Effector CD8-positive, alpha-beta T cell (primary cell): ENCODE results near the gene CHD3.
"Not testable (repeated sequence)": the region's sequence is repeated elsewhere in the genome, so short reads cannot be mapped to it uniquely, and the experiment has no call there.

ENCODE experiments used
- DNase-seq: peaks from one replicate; lab custom pipeline; 2025; lab: John Stamatoyannopoulos, UW

The CHD3 gene

DNA sequence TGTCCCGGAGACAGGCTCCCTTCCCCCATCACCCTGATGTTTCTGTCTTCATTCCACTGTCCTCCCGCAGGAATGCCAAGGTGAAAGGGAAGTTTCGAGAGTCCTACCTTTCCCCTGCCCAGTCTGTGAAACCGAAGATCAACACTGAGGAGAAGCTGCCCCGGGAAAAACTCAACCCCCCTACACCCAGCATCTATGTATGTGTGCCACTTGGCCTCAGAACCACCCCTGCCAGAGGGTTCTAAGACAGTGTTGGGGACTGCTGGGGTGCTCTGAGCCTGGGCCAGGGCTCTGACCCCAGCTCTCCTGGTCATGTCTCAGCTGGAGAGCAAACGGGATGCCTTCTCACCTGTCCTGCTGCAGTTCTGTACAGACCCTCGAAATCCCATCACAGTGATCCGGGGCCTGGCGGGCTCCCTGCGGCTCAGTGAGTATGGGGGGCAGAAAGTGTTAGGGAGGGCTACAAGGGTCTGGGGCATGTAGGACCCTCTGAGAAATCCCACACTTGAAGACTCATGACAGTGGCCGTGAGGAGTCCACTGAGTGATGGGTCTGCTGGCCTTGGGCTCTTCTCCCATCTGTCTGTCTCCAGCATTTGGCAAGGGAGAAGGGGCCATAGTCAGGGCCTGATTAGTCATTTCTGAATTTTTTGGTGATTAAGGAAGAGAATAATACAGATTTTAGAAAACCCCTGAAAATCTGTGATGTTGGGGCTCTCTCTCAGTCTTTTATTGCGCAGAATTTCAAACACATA is 38.7 kb upstream of the CHD3 start:
- no peak for DNase-seq

DNA sequence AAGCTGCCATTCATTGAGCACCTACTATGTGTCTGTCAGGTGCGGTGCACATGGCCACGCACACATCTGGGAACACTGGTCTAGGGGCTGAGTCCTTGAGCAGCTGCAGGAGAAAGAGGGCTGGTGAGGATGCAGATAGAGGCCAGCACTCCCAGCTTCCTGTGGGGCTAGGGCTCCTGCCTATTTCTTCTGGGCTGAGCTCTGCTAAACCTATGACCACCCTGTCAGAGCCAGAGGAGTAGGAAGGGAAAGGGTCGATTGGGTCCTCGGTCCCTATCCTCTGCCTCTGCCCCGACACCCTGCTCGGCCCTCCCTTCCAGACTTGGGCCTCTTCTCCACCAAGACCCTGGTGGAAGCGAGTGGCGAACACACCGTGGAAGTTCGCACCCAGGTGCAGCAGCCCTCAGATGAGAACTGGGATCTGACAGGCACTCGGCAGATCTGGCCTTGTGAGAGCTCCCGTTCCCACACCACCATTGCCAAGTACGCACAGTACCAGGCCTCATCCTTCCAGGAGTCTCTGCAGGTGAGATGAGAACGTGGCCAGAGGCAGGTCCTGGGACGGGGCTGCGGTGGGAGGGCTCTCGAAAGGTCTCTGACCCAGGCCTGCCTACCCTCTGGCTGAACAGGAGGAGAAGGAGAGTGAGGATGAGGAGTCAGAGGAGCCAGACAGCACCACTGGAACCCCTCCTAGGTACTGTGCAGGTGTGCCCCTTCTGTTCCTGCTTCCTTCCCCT is 37.7 kb upstream of the CHD3 start:
- DNase-seq: no peak

DNA sequence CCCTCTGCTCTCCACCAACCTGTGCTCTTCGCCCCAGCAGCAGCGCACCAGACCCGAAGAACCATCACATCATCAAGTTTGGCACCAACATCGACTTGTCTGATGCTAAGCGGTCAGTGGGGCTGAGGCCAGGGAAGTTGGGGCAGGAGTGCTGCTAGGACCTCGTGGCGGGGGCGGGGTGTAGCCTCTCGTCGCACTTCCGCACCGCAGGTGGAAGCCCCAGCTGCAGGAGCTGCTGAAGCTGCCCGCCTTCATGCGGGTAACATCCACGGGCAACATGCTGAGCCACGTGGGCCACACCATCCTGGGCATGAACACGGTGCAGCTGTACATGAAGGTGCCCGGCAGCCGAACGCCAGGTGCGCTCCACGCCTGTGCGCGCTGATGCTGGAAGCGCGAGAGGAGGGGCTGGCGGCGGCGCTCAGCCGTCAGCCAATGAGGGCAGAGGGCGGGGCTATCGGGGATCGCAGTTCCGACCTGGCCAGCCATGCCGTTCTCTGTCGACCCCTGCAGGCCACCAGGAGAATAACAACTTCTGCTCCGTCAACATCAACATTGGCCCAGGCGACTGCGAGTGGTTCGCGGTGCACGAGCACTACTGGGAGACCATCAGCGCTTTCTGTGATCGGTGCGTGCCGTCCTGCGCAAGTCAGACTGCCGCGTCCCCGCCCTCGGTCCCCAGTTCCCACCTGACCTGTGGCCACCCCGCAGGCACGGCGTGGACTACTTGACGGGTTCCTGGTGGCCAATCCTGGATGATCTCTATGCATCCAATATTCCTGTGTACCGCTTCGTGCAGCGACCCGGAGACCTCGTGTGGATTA is 36.9 kb upstream of the CHD3 start:
- peak; percentile 85 for DNase-seq

DNA sequence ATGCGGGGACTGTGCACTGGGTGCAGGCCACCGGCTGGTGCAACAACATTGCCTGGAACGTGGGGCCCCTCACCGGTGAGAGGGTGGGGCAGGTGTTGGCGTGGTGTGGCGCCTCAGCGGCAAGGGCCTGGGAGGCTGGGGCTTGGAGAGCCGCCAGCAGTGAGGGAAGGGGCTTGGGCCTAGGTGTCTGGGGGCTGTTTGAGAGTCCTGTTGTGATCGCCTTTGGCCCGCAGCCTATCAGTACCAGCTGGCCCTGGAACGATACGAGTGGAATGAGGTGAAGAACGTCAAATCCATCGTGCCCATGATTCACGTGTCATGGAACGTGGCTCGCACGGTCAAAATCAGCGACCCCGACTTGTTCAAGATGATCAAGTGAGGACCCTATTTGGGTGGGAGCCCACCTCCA is 36.3 kb upstream of the CHD3 start:
- DNase-seq: no peak

DNA sequence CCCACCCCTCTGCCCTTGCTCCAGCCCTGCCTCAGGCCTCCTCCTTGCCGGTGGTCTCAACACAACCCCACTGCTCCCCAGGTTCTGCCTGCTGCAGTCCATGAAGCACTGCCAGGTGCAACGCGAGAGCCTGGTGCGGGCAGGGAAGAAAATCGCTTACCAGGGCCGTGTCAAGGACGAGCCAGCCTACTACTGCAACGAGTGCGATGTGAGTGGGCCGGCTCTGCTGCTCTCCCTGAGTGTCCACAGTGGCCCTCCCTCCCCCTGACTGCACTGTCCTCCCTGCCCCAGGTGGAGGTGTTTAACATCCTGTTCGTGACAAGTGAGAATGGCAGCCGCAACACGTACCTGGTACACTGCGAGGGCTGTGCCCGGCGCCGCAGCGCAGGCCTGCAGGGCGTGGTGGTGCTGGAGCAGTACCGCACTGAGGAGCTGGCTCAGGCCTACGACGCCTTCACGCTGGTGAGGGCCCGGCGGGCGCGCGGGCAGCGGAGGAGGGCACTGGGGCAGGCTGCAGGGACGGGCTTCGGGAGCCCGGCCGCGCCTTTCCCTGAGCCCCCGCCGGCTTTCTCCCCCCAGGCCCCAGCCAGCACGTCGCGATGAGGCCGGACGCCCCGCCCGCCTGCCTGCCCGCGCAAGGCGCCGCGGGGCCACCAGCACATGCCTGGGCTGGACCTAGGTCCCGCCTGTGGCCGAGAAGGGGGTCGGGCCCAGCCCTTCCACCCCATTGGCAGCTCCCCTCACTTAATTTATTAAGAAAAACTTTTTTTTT is 35.5 kb upstream of the CHD3 start:
- DNase-seq: no peak

DNA sequence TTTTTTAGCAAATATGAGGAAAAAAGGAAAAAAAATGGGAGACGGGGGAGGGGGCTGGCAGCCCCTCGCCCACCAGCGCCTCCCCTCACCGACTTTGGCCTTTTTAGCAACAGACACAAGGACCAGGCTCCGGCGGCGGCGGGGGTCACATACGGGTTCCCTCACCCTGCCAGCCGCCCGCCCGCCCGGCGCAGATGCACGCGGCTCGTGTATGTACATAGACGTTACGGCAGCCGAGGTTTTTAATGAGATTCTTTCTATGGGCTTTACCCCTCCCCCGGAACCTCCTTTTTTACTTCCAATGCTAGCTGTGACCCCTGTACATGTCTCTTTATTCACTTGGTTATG is 34.9 kb upstream of the CHD3 start:
- no peak for DNase-seq

DNA sequence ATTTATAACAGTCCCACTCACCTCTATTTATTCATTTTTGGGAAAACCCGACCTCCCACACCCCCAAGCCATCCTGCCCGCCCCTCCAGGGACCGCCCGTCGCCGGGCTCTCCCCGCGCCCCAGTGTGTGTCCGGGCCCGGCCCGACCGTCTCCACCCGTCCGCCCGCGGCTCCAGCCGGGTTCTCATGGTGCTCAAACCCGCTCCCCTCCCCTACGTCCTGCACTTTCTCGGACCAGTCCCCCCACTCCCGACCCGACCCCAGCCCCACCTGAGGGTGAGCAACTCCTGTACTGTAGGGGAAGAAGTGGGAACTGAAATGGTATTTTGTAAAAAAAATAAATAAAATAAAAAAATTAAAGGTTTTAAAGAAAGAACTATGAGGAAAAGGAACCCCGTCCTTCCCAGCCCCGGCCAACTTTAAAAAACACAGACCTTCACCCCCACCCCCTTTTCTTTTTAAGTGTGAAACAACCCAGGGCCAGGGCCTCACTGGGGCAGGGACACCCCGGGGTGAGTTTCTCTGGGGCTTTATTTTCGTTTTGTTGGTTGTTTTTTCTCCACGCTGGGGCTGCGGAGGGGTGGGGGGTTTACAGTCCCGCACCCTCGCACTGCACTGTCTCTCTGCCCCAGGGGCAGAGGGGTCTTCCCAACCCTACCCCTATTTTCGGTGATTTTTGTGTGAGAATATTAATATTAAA is 34.4 kb upstream of the CHD3 start:
- no peak for DNase-seq

DNA sequence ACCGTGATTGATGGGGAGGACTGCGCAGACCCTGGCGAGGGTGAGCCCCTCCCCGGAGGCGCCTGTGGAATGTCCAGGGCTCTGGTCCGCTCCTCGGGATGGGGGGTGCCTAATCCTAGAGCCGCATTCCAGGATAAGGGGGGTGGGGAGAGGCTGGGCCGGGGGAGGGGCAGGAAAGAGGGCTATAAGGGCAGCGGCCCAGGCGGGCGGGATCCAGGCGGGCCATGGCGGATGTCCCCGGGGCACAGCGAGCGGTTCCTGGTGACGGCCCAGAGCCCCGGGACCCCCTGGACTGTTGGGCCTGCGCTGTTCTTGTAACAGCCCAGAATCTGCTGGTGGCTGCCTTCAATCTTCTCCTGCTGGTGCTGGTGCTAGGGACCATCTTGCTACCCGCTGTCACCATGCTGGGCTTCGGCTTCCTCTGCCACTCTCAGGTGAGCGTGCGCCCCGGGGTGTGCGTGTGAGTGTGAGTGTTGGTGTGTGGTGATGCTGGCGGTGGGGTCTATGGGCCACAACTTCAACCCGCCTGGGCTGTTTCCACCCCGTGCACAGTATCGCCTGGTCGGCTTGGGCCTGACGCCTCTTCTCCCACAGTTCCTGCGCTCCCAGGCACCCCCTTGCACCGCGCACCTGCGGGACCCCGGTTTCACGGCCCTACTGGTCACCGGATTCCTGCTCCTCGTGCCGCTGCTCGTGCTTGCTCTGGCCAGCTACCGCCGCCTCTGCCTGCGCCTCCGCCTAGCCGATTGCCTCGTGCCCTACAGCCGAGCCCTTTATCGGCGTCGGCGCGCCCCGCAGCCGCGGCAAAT is 33.5 kb upstream of the CHD3 start, which contains the start of gene TMEM88:
Gene TMEM88, plus strand, starts transcription at position 216 of the 809 bp plus-strand sequence. Its CDS starts 9 bp downstream, at position 225.
- no peak for DNase-seq

DNA sequence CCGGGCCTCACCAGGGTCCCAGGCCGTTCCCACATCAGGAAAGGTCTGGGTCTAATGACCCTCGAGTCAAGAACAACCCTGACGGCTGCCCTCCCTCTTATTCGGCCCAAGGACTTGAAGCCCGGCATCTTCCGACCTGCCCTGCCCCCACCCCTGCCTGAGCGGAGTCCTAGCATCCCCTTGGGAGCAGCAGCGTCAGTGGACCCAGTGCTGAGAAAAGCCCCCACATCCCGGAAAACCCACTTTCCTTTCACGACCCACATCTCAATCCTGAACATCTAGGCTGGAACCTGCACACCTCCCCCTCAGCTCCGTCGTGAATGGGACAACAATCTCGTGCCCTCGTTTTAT is 33.0 kb upstream of the CHD3 start:
- no peak for DNase-seq

DNA sequence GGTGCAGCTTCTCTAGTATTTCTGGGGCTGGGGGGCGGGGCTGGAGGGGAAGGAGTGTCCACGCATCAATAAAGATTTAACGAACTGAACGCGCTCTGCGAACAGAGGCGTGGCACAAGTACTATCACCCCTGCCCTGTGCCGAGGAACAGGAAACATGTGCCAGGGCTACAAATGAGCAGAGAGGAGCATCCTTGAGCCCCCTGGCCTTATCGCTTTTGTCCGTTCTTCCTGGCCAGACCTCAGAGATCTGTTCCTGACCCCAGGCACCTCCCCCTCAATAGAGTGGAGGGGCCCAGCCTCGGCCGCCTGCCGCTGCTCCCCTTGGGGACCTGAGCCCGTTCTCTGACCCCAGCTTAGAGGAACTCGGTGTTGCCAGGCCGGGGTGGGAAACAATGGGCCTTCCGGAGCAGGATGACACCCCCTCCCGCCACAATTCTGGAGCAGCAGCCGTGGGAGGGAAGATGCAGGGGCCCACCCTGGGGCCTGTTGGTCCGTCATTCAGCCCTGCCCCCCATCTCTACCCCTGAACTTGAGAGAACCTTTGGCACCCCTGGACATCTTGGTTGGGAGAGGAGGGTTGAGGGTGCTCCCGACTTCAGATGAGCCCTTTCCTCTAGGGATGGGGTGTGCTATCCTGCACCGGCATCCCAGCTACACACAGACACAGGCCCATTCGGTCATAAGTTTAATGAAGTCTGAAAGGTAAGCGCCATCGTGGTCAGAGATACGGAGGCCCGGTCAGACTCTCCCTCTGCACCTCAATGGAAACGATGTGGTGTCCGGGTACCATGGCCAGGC is 32.4 kb upstream of the CHD3 start:
- no peak for DNase-seq

DNA sequence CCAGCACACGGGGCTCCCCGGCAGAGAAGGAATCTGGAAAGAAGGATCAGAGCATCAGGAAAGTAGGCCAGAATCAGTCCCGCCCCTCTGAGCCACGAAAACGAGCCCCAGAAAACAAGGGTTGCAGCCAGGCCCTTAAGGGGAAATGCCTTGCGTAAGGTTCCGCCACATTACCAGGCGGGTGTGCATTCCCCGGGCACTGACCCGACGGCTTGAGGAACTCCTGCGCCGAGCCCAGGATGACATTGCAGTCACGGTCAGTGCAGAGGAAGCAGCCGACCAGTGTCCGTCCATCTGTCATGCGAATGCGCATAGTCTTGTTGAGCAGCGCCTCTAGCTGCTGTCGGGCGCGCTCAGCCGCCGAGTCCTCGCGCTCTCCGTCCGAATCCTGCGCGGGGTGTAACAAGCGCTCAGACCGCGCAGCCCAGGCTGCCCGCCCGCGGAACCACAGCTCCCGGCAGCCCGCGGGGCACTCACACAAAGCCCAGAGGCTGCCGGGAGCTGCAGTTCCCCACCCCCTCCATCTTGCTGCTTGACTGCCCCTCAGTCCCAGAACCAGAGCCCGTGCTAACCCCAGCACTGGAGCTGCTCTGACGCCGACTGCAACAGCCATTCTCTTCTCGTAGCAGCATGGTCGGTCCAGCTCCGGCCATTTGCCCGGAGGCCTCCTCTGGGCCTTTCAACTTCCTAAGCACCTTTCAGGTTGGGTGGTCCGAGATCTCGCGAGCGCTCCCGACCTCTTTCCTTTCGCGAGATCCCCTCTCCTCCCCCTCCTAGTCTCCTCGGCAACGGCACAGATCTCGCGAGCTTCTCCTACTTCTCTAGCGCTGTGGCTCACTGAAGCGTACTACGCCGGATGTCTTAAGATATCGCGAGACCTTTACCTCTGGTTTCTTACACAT is 31.5 kb upstream of the CHD3 start, which contains the start of gene NAA38:
Gene NAA38, minus strand, starts transcription at position 749 of the 902 bp plus-strand sequence. Its CDS starts 96 bp downstream, at position 653.
- peak; percentile 90 for DNase-seq

DNA sequence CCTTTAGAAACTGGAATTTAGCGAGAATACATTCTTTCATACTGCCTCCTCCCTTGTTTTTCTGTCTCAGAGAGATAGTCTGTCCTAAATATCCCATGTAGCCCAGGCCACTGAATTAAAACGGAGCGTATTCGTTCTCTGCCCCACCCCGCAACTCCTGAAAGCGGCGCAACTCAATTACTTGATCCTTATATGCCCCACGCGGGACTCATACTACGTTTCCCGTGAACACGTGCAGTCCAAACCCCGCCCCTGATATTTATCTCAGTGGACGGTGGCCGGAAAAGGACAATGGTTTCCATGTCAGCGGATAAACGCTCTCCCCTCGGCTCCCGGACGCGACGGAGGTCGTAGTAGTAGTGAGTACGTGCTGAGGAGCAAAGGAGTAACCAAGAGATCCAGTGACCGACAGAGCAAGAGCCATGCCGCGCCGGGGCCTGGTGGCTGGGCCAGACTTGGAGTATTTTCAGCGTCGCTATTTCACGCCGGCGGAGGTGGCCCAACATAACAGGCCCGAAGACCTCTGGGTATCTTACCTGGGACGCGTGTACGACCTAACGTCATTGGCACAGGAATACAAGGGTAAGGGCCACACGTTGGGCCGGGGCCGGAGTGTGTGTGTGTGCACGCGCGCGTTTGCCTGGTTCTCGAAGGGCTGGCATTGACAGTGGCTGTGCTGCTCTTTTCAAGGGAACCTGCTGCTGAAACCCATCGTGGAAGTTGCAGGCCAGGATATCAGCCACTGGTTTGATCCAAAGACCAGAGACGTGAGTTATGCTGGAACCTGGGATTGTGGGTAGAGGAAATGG is 30.7 kb upstream of the CHD3 start, which contains the start of gene CYB5D1:
Gene CYB5D1, plus strand, starts transcription at position 291 of the 809 bp plus-strand sequence. Its CDS starts 132 bp downstream, at position 423.
- peak; percentile 80 for DNase-seq

DNA sequence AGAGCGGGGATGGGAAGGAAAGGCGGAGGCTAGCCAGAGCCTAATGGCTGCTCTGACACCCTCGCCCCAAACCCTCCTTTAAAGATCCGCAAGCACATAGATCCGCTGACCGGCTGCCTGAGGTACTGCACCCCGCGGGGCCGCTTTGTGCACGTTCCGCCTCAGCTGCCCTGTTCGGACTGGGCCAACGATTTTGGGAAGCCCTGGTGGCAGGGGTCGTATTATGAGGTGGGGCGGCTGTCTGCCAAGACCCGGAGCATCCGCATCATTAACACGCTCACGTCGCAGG is 30.1 kb upstream of the CHD3 start:
- no peak for DNase-seq

DNA sequence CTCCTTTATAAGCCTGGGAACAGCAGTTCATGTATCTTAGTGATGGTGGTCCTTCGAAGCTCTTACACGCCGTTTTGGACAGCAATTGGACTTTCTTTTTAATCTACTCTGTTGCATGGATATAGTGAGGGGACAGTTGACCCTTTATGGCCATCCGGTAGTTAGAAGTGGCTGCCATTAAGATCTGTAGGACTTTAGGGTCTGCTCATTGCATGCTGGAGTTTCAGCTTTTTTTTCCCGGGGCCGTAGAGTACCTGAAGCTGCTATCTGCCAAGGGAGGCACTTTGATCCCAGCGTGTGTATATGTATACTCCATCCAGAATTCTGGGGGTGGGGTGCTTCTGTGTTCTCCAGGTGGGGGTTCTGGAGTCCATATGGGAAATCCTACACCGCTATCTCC is 29.6 kb upstream of the CHD3 start:
- no peak for DNase-seq

DNA sequence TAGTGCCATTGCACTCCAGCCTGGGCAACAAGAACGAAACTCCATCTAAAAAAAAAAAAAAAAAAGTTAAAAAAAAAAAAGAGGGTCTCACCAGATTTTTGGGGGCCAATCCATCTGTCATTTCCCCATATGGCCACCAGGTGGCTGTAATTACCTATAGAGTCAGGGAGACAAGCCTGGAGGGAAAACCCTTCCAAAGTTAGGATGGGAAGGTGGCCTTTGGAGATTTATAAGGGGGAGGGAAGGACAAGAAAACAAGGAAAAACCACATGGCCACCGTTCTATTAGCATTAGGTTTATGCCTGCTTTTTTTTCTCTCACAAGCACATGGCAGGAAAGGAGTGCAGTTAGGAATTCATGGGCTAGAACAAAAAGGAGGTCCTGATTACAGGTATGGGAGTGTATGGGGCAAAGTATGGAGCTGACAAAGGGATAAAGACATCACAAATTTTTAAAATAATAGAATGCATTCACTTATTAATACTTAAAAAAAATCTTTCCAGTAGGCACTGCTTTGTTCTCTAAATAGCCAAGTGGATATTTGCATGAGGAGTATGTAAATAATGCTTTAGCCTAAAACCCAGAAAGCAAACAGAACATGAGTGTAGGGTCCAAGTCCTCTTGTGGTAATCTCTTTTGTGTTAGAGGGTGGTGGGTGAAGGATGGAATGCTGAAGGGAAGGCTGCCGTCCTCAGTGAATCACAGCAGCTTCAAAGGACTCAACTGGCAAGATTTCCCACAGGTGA is 25.7 kb upstream of the CHD3 start:
- peak; percentile 67 for DNase-seq

DNA sequence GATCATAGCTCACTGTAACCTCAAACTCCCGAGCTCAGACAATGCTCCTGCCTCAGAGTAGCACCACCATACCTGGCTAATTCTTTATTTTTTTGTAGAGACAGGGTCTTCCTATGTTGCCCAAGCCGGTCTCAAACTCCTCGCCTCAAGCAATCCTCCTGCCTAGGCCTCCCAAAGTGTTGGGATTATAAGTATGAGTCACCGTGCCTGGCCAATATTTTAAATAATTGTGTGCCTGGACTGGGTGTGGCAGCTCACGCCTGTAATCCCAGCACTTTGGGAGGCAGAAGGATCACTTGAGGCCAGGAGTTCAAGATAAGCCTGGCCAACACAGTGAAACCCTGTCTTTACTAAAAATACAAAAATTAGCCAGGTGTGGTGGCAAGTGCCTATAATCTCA is 24.2 kb upstream of the CHD3 start:
- DNase-seq: not testable (repeated sequence)
